Left forelimb (tissue), 1 donor: ENCODE measurements around the gene KLF14.
"Not testable (repeated sequence)": the region's sequence is repeated elsewhere in the genome, so short reads cannot be mapped to it uniquely, and the experiment has no call there.

Experiments used
- DNase-seq: peaks from one replicate; pipeline ENCODE4 v3.0.0-alpha.2; 2018; ENCODE audit warnings: low spot score

The KLF14 gene

GRCh38 chr7:130733931-130734814 is at the start of gene KLF14:
Gene KLF14, minus strand, starts transcription at chr7:130734207. Its CDS starts 174 bp downstream, at chr7:130734033.
- DNase-seq = peak; percentile 84

DNA sequence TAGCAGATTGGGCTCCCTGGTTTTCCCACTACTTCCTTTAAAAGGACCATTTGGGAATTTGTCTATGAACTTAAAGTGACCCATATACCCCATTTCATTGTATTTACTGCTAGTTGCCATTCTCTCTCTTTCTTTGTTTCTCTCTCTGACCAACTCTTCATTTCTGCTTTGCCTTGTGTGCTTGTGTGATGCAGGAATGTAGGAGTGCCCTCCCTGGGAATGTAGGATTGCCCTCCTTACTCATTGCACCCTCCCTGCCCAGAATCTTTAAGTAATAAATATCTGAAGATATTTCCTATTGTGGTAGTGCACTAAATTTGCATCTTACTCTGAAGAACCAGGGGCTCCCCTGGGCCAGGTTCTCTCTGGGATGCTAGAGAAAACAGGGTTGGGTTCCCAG is 47.3 kb upstream of the KLF14 start:
- no peak for DNase-seq

DNA sequence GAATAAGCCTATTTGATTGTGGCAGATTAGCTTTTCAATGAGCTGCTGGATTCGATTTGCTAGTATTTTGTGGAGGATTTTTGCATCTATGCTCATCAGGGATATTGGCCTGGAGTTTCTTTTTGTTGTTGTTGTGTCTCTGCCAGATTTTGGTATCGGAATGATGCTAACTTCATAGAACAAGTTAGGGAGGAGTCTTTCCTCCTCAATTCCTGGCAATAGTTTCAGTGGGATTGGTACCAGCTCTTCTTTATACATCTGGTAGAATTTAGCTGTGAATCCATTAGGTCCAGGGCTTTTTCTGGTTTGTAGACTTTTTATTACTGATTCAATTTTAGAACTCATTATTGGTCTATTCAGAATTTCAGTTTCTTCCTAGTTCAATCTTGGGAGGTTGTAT is 43.4 kb upstream of the KLF14 start:
- DNase-seq = no peak

- DNase-seq = not testable (repeated sequence)
Observed at GRCh38 chr7:130772456-130772855, 38.4 kb upstream of the KLF14 start.

GRCh38 chr7:130768854-130769253 is 34.8 kb upstream of the KLF14 start:
- DNase-seq = no peak

- not testable (repeated sequence) for DNase-seq
Observed at GRCh38 chr7:130764569-130764968, 30.6 kb upstream of the KLF14 start.

GRCh38 chr7:130758429-130759056 is 24.5 kb upstream of the KLF14 start:
- DNase-seq = no peak

- no peak for DNase-seq
Observed at GRCh38 chr7:130756316-130756715, 22.3 kb upstream of the KLF14 start.

GRCh38 chr7:130752424-130752823 is 18.4 kb upstream of the KLF14 start:
- no peak for DNase-seq

DNA sequence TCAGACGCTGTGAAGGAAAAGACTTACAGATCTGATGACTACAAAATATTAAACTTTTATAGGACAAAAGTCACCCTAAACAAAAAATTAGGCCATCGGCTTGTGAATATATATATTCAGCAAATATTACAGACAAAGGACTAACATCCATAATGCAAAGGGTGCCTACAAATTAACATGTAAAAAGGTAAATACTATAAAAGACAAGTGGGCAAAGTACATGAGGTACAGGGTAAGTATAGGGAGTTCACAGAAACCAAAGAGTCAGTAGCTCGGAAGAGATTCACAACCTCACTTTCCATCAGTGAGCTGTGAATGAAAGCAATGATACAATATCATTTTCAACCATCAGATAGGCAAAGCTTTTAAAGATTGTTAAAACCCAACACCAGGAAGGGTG is 16.7 kb upstream of the KLF14 start:
- DNase-seq = no peak

DNA sequence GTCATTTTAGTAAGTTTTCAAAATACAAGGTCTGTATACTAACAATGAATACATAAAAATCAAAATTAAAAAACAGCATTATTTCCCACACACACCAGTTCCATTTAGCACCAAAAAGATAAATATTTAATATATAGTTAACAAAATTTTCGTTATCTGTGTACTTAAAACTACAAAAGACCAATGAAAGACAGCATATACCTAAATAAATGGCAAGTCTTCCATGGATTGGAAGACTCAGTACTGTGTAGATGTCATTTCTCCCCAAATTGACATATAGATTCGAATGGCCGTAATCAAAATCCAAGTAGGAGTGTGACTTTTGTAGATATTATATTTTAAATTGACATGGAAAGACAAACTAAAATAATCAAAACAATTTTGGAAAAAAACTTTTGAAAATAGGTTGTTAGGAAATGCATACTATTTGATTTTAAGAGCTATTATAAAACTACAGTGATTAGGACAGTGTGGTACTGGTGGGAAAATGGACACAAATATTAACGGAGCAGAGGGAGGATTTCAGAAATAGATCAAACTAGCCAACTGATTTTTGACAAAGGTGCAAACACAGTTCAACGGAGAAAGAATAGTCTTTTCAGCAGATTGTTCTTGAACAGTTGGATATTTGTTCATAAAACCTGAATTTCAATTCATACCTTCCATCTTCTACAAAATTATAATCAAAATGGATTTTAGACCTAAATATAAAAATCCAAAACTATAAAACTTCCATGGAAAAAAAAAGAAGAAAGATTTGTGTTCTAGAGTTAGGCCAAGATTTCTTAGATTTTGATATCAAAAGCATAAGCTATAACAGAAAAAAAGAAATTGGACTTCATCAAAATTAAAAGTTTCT is 14.8 kb upstream of the KLF14 start:
- no peak for DNase-seq

DNA sequence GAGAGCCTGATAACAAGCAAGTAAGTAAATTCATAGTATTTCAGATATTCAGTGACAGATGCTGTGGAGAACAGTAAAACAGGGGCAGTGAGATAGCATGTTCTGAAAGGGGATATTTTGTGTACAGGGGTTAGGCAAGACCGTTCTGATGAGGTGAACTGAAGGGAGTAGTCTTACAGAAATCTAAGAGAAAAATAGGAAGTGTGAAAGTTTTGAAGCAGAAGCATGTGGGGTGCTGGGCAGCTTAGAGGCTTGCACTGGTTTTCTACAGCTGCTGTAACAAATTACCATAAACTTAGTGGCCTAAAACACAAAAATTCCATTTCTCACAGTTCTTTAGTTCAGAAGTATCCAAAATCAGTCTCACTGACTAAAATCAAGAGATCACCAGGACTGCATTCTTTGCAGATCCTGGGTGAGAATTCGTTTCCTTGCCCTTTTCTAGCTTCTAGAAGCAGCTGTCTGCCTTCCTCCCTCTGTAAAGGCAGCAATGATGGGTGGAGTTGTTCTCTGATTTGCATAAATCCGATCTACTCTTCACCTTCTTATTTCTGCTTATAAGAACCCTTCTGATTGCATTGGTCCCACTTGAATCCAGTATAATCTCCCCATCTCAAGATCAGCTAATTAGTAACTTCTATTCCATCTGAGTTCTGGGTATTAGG is 7.5 kb upstream of the KLF14 start:
- DNase-seq = no peak

- no peak for DNase-seq
Observed at GRCh38 chr7:130740606-130741005, 6.6 kb upstream of the KLF14 start.

DNA sequence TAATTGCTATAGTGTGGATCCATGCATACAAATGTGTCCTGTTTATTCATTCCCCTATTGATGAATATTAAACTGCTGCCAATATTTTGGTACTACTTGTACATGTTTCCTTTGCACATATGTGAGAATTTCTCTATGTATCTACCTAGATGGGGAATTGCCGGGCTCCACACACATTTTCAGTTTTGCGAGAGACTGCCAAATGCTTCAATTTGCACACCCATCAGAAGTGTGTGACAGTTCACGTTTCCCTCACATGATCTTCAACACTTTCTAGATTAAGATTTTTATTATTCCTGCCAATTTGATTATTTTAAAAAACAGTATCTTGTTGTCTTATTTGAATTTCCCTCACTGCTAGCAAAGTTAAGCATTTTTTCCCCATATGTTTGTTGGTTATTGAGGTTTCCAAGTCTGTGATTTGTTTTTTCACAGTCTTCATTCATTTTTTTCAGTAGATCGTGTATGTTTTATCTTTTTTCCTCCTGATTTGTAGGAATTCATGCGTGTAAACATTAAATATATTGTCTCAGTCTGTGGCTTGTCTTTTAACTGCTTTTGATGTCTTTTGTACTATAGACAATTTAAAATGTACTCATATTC is 2.4 kb upstream of the KLF14 start:
- DNase-seq = no peak

- DNase-seq = no peak
Observed at GRCh38 chr7:130734815-130735716, 1.1 kb upstream of the KLF14 start.

DNA sequence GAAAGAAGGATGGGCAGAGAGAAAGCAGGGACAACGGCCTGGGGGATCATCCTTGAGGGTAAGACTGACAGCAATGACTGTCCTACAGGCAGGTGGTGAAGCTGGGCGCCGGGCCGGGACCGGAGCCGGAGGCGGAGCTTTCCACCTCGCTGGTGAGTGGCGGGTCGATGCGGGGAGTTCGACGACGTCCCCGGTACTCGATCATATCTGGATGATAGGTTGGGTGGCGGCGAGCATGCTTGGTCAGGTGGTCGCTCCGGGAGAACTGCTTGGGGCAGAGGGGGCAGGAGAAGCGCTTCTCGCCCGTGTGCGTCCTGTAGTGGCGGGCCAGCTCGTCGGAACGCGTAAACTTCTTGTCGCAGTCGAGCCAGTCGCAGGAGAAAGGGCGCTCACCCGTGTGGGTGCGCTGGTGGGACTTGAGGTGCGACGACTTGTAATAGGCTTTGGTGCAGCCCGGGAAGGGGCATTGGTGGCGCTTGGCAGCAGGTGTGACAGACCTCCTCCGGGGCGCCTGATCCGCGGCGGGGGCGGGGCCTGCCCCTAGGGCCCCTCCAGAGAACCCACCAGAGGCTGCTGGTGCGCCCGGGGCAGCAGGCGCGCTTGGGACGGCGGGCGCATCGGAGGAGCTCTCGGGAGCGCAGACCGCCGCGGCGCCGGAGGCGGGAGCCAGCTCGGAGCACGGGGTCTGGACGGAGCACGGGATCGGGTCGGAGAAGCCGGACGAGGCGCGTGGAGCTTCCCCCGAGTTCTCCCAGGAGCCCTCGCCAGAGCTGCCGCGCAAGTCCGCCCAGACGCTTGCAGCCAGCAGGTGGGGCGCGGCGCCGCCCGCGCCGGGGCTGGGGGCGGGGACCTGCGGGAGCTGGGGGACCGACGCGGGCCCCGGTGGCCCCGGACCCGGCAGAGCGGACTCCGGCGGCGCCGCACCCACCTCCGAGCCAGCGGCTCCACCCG is 752 bp downstream of the KLF14 start:
- DNase-seq = no peak

GRCh38 chr7:130723784-130724183 is 10.2 kb downstream of the KLF14 start:
- DNase-seq = no peak

DNA sequence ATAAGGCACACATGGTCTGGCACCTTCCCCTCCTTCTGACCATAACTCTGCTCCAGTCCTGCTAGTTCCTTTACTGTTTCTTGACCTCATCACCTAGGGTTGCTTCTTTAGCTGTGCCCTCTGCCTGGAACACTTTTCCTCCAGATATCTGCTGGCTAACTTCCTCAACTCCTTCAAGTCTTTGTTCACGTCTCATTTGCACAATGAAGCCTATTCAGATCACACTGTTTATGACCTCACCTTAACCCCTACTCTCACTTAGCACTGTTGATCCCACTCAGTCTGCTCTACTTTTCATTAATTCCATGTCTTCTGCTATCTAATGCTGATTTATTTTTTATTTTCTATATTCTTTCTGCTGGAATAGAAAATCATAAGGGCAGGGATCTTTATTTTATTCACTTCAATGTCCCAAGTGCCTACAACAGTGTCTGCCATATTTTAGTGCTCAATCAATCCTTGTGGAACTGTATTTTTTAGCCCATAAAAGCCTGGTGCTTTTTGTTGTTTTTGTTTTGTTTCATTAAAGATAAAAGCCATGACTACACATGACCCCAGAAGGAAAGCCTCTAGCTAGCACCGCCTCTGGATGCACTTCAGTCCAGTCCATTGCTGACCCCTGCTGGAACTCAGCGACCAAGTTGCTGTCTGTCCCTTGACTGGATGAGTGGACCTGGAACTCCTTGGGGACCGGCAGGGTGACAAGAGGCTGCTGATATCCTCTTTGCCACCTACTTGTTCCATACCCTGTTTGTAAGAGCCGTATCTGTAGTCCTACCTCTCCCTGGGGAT is 12.3 kb downstream of the KLF14 start:
- peak; percentile 71 for DNase-seq
